ENCODE measurements around the gene C7orf33.

C7orf33 gene

DNA sequence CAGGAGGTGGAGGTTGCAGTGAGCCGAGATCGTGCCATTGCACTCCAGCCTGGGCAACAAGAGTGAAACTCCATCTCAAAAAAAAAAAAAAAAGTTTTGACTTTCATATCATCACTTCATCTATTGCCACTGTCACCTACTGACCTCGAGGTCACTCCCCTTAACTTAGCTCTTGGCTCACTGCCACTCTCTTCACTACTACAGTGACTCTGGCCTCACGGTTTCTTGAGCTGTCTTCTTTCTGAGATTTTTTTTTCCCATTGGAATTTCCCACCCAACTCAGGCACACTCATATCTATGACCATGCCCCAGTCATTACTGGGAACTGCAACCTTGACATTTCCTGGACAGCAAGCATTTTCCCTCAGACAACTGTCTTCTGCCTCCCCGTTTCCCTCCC lies 42.6 kb upstream of the C7orf33 start:
- no peak for TF ChIP-seq EZH2 (IDR thresholded peaks at IDR 0.05; ENCODE audit: borderline replicate concordance, low read length)
- TF ChIP-seq, protein P1, sequence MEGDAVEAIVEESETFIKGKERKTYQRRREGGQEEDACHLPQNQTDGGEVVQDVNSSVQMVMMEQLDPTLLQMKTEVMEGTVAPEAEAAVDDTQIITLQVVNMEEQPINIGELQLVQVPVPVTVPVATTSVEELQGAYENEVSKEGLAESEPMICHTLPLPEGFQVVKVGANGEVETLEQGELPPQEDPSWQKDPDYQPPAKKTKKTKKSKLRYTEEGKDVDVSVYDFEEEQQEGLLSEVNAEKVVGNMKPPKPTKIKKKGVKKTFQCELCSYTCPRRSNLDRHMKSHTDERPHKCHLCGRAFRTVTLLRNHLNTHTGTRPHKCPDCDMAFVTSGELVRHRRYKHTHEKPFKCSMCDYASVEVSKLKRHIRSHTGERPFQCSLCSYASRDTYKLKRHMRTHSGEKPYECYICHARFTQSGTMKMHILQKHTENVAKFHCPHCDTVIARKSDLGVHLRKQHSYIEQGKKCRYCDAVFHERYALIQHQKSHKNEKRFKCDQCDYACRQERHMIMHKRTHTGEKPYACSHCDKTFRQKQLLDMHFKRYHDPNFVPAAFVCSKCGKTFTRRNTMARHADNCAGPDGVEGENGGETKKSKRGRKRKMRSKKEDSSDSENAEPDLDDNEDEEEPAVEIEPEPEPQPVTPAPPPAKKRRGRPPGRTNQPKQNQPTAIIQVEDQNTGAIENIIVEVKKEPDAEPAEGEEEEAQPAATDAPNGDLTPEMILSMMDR (IDR thresholded peaks at IDR 0.05; ENCODE audit: low read length) = no peak
- H3K4me1 ChIP-seq (ENCODE audit: insufficient read depth, low read length, severe bottlenecking) = no peaks in the 10 kb centered on the region

DNA sequence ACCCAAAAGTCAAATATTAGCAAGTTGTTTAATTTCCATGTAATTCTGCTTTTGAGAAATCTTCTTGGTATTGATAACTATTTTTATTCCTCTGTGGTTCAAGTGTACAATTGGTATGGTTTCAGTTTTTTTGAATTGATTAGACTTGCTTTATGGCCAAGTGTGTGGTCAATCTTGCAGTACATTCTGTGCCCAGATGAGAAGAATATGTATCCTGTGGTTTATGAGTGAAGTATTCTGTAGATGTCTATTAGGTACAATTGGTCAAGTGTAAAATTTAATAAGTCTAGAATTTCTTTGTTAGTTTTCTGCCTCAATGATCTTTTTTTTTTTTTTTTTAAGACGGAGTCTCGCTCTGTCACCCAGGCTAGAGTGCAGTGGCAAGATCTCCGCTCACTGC lies 36.6 kb upstream of the C7orf33 start:
- no peaks in the 10 kb centered on the region for H3K9me2 ChIP-seq (ENCODE audit: low read depth, low read length)
- H3K4me2 ChIP-seq (ENCODE audit: low read length) = no peak overlapping the region
- H2AFZ ChIP-seq (ENCODE audit: low read length) = no peak overlapping the region
- H3K79me2 ChIP-seq (ENCODE audit: insufficient read depth, low read length) = no peaks in the 10 kb centered on the region
- H3K9me3 ChIP-seq (ENCODE audit: low read length) = no peaks in the 10 kb centered on the region
- no peaks in the 10 kb centered on the region for H3F3A ChIP-seq (ENCODE audit: insufficient read depth, low read length)
- no peaks in the 10 kb centered on the region for H3K4me1 ChIP-seq (ENCODE audit: insufficient read depth, low read length, severe bottlenecking)
- no peak for TF ChIP-seq EZH2 (IDR thresholded peaks at IDR 0.05; ENCODE audit: borderline replicate concordance, low read length)
- TF ChIP-seq, protein P1 (IDR thresholded peaks at IDR 0.05; ENCODE audit: low read length) = no peak
- H3K36me3 ChIP-seq (ENCODE audit: insufficient read depth, low read length) = no peaks in the 10 kb centered on the region
- no peak overlapping the region for H3K4me3 ChIP-seq (ENCODE audit: low read depth, low read length, poor library complexity, severe bottlenecking)
- no peak overlapping the region for H3K27ac ChIP-seq (ENCODE audit: low read depth, low read length, poor library complexity, severe bottlenecking)
- H3K9ac ChIP-seq (ENCODE audit: low read length) = no peak overlapping the region
- H3K27me3 ChIP-seq (ENCODE audit: insufficient read depth, low read length) = no peaks in the 10 kb centered on the region
- no peaks in the 10 kb centered on the region for H4K20me1 ChIP-seq (ENCODE audit: insufficient read depth, low read length)

More for the DNA sequence above, 42.6 kb upstream of the C7orf33 start:
- no peak overlapping the region for H2AFZ ChIP-seq (ENCODE audit: low read length)
- no peaks in the 10 kb centered on the region for H3K79me2 ChIP-seq (ENCODE audit: insufficient read depth, low read length)
- no peaks in the 10 kb centered on the region for H3K36me3 ChIP-seq (ENCODE audit: insufficient read depth, low read length)
- no peaks in the 10 kb centered on the region for H3K9me3 ChIP-seq (ENCODE audit: low read length)
- no peaks in the 10 kb centered on the region for H3K27me3 ChIP-seq (ENCODE audit: insufficient read depth, low read length)
- no peak overlapping the region for H3K9ac ChIP-seq (ENCODE audit: low read length)
- H3F3A ChIP-seq (ENCODE audit: insufficient read depth, low read length) = no peaks in the 10 kb centered on the region
- no peaks in the 10 kb centered on the region for H4K20me1 ChIP-seq (ENCODE audit: insufficient read depth, low read length)
- no peaks in the 10 kb centered on the region for H3K9me2 ChIP-seq (ENCODE audit: low read depth, low read length)
- H3K4me2 ChIP-seq (ENCODE audit: low read length) = no peak overlapping the region
- no peak overlapping the region for H3K4me3 ChIP-seq (ENCODE audit: low read depth, low read length, poor library complexity, severe bottlenecking)
- H3K27ac ChIP-seq (ENCODE audit: low read depth, low read length, poor library complexity, severe bottlenecking) = no peak overlapping the region

- Histone ChIP-seq H3K9me2 (ENCODE audit: low read depth, low read length) (no peaks in the 10 kb centered on the region), H3K4me2 (ENCODE audit: low read length) (no peak overlapping the region), H3K27ac (ENCODE audit: low read depth, low read length, poor library complexity, severe bottlenecking) (no peak overlapping the region), H3K9me3 (ENCODE audit: low read length) (no peaks in the 10 kb centered on the region), H3F3A (ENCODE audit: insufficient read depth, low read length) (no peaks in the 10 kb centered on the region), H3K9ac (ENCODE audit: low read length) (no peak overlapping the region), H3K36me3 (ENCODE audit: insufficient read depth, low read length) (no peaks in the 10 kb centered on the region), H4K20me1 (ENCODE audit: insufficient read depth, low read length) (no peaks in the 10 kb centered on the region), H3K4me1 (ENCODE audit: insufficient read depth, low read length, severe bottlenecking) (no peaks in the 10 kb centered on the region), H3K4me3 (ENCODE audit: low read depth, low read length, poor library complexity, severe bottlenecking) (no peak overlapping the region), H2AFZ (ENCODE audit: low read length) (no peak overlapping the region), H3K27me3 (ENCODE audit: insufficient read depth, low read length) (no peaks in the 10 kb centered on the region), H3K79me2 (ENCODE audit: insufficient read depth, low read length) (no peaks in the 10 kb centered on the region)
- TF ChIP-seq, protein P1 (IDR thresholded peaks at IDR 0.05; ENCODE audit: low read length) = no peak
- no peak for TF ChIP-seq EZH2 (IDR thresholded peaks at IDR 0.05; ENCODE audit: borderline replicate concordance, low read length)
Observed at GRCh38 chr7:148556892-148557291, 33.7 kb upstream of the C7orf33 start.
